AG08396 (cell line): Measurements from ENCODE around the gene PIGQ.
A peak's percentile ranks its signal among the peaks of the same experiment; 100 is the strongest.
"Not testable (repeated sequence)": the region's sequence is repeated elsewhere in the genome, so short reads cannot be mapped to it uniquely, and the experiment has no call there.

Experiments
- DNase-seq: peaks from one replicate; pipeline ENCODE4 v3.0.0; 2012; ENCODE audit warnings: low spot score, mixed read lengths

Gene PIGQ

GRCh38 chr16:586047-586644, 16.4 kb downstream of the PIGQ start:
- no peak for DNase-seq

- DNase-seq: no peak
Measured at GRCh38 chr16:586645-587590, 17.1 kb downstream of the PIGQ start.

- no peak for DNase-seq
Measured at GRCh38 chr16:588639-588888, 18.8 kb downstream of the PIGQ start.

GRCh38 chr16:588889-589657, 19.3 kb downstream of the PIGQ start:
- peak; percentile 97 for DNase-seq

- peak; percentile 99 for DNase-seq
Measured at GRCh38 chr16:589658-590187, 20.0 kb downstream of the PIGQ start, which contains the start of gene RAB40C. Gene RAB40C (plus strand): TSS chr16:590066. CDS start chr16:590292, 226 bp downstream.

- peak; percentile 70 for DNase-seq
Measured at GRCh38 chr16:590188-590814, 20.5 kb downstream of the PIGQ start.

GRCh38 chr16:590815-591200, 21.0 kb downstream of the PIGQ start:
- DNase-seq: no peak

- DNase-seq: no peak
Measured at GRCh38 chr16:591231-591630, 21.5 kb downstream of the PIGQ start.

GRCh38 chr16:591892-592517, 22.2 kb downstream of the PIGQ start:
- DNase-seq: no peak

- DNase-seq: no peak
Measured at GRCh38 chr16:592518-593306, 22.9 kb downstream of the PIGQ start.

- no peak for DNase-seq
Measured at GRCh38 chr16:593406-593805, 23.6 kb downstream of the PIGQ start.

- DNase-seq: no peak
Measured at GRCh38 chr16:593807-594206, 24.0 kb downstream of the PIGQ start.

- DNase-seq: no peak
Measured at GRCh38 chr16:595094-595528, 25.3 kb downstream of the PIGQ start.

GRCh38 chr16:595942-596735, 26.4 kb downstream of the PIGQ start:
- DNase-seq: no peak

GRCh38 chr16:596736-597060, 26.9 kb downstream of the PIGQ start:
- DNase-seq: no peak

GRCh38 chr16:597655-598054, 27.9 kb downstream of the PIGQ start:
- not testable (repeated sequence) for DNase-seq

GRCh38 chr16:598823-599739, 29.3 kb downstream of the PIGQ start:
- DNase-seq: no peak

- no peak for DNase-seq
Measured at GRCh38 chr16:600781-601180, 31.0 kb downstream of the PIGQ start.

- no peak for DNase-seq
Measured at GRCh38 chr16:603933-604332, 34.2 kb downstream of the PIGQ start.
